OCI-LY7 (cell line): Measurements from ENCODE around the gene BRINP2.

Experiments used
- EZH2phosphoT487 ChIP-seq: fragments of 200-600 bp; sonication (generic); IDR thresholded peaks from 2 replicates; pipeline ENCODE4 v1.6.1; 2018; ENCODE audit warnings: low read depth, borderline replicate concordance, mild to moderate bottlenecking, mixed run types, antibody characterized with exemption, low read length, moderate library complexity, mixed read lengths
- TF ChIP-seq, protein P1 (sequence below): fragments of 200-600 bp; sonication (generic); conservative IDR thresholded peaks from 2 replicates; pipeline ENCODE4 v1.5.1; 2014; ENCODE audit warnings: mild to moderate bottlenecking, antibody characterized with exemption, low read length, moderate library complexity, mixed read lengths

DNA sequence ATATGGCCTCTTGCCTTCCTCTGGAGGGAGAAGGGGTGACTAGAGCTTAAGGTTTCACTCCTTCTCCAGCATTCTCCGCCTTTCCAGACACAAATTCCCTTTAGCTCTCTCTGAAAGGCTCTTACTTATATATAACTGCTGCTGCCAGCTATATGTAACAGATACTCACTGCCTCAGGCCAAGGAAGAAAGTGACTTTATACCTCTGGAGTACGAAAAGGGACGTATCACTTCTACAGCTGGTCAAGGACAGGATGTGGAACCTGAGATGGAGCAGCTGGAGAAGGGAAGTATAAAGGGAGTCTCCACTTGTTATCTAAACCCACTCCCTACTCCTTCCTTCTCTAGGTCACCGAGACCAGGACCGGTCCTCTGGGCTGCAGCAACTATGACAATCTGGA is 102.4 kb downstream of the BRINP2 start:
- TF ChIP-seq, protein P1, sequence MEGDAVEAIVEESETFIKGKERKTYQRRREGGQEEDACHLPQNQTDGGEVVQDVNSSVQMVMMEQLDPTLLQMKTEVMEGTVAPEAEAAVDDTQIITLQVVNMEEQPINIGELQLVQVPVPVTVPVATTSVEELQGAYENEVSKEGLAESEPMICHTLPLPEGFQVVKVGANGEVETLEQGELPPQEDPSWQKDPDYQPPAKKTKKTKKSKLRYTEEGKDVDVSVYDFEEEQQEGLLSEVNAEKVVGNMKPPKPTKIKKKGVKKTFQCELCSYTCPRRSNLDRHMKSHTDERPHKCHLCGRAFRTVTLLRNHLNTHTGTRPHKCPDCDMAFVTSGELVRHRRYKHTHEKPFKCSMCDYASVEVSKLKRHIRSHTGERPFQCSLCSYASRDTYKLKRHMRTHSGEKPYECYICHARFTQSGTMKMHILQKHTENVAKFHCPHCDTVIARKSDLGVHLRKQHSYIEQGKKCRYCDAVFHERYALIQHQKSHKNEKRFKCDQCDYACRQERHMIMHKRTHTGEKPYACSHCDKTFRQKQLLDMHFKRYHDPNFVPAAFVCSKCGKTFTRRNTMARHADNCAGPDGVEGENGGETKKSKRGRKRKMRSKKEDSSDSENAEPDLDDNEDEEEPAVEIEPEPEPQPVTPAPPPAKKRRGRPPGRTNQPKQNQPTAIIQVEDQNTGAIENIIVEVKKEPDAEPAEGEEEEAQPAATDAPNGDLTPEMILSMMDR = no peak
- no peak for TF ChIP-seq EZH2phosphoT487
